NCI-H2029 (cell line): Measurements from ENCODE around the gene SCN4B.

Experiments
- DNase-seq: peaks from one replicate; lab custom pipeline; 2025; lab: John Stamatoyannopoulos, UW

SCN4B gene

DNA sequence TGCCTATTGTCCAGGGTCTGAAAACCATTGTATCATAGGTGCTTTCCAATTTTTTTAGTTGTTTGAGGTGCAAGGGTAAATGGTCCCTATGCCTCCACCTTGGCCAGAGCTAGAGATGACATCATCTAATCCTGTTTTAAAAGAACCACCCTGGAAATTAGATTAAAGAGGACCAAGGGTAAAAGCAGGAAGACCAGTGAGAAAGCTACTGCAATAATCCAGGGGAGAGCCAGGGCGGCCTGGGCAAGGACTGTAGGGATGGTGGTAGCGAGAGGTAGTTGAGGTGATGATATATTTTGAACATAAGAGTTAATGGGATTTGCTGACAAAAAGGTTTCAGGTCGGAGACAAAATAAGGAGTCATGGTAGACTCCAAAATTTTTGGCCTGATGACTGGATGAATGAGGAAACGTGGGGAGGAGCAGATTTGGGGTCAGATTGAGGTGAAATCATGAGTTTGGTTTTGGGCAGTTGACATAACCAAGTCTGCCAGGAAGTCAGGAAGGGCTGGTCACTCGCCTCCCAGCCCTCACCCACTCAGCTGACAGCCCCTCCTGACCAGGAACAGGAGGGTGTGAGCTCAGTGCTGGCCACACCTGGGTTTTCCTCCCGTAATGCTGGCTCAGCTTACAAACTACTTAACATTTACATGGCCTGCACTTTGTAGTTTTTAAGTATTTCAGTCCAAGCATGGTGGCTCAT is 23.0 kb downstream of the SCN4B start:
- DNase-seq = no peak

DNA sequence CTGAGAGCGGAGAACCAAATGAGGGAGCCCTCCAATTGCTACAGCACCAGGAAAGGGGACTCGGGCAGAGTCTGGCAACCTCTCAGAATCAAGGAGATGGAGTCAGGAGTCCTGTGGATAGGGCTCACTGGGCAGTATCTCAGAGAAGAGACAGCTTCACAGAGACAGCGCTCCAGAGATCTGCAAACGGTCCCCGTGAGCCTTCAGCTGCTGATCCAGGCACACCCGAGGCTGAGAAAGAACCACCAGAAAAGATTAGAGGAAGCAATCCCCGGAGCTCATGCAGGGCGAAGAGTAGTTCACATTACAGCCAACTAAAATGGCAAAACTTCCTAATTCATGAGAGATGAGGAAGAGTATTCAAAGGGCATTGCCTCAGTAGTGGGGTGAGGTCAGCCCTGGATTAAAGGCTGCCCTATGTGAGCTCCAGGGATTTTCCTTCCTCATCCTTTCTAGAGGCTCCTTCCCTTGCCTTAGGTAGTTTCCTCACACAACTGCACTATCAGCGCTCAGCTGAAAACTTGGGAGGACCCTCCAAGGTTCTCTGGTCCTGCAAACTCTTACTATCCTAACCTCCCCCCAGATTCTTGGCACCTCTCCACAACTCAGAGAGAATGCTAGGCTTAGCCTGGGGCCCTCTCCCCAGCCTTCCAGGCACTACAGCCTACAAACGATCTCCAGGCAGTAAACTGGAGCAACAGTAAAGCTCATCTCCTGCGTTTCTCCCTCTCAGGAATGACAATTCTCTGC is 23.7 kb downstream of the SCN4B start:
- no peak for DNase-seq

DNA sequence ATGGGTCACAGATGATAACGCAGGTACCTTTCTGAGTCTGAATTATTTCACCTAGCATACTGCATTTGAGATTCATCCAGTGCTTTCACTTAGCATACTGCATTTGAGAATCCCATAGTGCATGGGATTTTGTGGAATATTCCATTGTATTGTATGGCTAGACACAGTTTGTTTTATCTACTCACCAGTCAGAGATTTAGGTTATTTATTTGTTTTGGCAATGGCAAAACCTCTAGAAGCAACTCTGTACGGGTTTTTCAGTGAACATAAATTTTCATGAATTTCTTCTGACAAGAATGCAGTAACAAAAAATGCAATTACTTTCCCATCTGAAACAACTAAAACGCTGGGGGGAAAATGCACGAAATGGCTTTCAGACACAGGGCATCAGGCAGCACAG is 24.3 kb downstream of the SCN4B start:
- no peak for DNase-seq

DNA sequence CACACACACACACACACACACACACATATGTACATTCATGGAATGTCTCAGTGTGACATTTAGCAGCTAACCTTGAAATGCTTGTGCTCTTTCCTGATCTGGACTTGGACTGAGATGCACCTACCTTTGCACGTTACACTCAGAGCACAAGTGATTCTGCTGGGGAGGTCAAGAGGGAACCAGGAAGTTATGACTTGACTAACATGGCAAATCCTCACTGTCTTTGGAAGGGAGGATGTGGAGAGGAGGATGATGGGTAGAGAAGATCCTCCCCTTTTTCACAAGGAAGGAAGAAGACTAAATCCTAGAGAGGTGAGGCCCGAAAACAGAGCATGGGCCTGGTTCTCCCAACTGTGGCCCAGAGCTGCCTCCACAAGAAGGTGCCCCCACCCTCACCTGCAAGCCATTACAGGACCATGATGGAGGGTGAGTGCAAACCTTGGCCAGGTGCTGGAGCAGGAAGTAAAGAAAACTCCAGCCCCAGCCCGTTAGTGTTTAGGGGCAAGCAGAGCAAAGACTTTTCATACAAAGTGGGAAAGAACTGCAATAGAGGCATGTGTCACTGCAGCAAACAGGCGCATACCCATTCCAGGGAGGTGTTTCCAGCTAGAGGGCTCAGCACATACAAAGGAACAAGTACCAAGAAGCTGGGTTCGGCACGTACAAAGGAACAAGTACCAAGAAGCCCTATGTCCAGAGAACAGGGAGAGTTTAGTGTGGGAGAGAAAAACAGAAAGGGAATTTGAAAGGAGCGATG is 26.4 kb downstream of the SCN4B start:
- DNase-seq = no peak

DNA sequence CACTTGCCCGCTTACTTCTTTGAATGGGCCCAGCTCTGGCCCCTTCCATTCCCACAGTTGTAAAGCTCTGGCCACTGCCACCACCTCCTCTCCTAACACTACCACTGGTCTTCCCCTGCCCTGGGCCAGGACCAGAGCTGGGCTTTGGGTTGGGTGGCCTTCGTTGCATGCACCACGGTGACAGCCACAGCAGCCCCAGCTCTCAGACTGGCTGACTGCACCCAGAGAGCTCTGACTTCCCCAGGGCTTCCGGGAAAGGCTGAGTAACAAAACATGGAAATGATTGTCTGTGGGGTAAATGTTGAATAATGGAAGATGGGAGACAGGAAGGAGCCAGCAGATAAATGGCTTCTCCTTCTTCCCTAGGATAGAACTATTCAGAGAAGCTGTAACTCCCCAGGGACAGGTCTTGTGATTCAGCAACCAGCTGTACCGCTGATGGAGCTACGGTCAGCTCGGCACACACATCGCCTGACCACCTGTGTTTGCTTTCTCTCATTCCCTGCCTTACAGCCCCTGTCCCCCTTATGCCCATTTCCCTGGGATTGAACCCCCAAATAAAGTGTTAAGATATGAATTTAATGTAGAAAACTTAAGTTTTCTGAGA is 27.6 kb downstream of the SCN4B start:
- DNase-seq = no peak

DNA sequence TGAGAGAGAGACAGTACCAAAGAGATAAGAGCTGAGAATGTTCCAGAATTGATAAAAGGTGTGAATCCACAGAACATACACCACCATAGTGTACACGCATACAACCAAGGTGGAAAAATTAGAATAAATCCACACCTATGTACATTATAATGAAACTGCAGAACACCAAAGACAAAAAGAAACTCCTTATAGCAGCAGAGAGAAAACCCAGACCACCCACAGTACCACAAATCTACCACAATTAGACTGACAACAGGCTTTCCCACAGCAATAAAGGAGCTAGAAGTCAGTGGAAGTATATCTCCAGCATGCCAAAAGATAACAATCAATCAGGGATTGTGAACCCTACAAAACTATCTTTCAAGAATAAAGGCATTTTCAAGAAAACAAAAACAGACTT is 31.8 kb downstream of the SCN4B start:
- DNase-seq = no peak

DNA sequence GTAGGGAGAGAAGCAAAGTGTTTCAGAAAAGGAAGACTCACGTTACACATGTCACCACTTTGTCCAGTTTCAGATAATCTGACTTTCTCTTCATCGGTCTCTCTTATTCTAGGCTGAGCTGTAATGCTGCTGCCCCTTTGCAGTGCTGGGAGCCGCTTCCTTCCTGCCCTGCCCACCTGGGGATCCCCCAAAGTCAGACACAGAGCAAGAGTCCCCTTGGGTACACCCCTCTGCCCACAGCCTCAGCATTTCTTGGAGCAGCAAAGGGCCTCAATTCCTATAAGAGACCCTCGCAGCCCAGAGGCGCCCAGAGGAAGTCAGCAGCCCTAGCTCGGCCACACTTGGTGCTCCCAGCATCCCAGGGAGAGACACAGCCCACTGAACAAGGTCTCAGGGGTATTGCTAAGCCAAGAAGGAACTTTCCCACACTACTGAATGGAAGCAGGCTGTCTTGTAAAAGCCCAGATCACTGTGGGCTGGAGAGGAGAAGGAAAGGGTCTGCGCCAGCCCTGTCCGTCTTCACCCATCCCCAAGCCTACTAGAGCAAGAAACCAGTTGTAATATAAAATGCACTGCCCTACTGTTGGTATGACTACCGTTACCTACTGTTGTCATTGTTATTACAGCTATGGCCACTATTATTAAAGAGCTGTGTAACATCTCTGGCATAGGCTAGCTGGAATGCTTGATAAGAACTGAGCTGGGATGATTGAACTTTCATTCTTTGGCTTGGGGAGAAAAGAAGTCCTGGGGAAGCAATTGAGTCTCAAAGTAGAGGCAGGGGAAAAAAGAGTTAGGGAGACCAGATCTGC is 34.6 kb downstream of the SCN4B start:
- DNase-seq = no peak

DNA sequence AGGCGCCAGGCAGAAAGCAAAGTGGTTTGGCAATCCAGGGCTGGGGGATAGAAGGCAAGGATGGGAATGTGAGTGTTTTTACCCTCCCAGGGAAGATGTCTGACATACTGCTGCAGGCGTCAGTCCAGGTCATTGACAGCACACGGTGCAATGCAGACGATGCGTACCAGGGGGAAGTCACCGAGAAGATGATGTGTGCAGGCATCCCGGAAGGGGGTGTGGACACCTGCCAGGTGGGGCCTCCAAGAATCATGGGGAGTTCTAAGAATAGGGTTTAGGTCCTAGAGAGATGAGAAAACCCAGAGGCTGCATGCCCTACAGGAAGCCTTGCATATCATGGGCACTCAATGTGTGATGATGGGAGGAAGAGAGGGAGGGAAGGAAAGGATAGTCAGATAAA is 37.6 kb downstream of the SCN4B start:
- DNase-seq = no peak

DNA sequence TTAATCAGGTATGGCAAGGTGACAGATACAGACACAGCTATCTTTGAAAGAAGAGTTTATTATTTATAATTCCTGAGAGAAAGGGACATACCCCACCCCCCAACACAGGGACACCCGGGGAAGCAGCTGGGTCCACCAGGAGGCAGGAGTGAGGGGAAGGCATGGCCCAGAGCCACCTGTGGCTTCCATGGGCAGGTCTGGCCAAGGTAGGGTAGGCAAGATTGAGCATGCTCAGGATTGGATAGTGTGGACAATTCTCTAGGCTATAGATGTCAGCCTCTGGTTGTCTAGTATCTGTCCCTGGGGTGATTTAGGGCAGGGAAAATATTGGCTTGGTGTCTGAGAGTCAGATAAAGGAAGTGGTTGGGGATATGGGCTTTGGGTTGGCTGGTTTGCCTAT is 38.4 kb downstream of the SCN4B start:
- no peak for DNase-seq

DNA sequence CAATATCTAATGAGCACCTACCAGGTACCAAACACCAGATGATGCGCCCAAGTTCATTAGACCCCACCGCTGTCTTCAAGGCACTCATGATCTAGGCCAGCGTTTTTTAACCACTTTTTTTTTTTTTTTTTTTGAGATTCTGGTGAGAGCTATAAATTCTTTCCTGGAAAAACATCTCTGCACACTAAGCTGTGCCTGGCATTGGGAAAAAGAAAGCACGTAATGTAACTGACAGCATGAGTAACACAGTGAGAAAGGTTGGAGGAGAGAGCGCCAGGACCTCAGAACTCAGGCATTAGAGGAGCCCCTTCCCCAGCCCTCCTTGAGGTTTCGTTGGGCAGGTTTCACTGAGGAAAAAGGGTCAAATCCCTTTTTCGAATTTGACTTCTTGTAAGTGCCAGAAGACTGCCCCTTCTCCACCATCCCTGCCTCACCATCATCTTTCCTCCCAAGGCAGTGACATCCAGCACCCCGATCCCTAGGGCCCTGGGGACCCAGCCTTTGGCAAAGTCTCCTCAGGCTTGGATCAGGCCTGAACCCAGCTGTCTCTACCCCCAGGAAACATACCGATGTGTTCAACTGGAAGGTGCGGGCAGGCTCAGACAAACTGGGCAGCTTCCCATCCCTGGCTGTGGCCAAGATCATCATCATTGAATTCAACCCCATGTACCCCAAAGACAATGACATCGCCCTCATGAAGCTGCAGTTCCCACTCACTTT is 39.8 kb downstream of the SCN4B start:
- DNase-seq = no peak

DNA sequence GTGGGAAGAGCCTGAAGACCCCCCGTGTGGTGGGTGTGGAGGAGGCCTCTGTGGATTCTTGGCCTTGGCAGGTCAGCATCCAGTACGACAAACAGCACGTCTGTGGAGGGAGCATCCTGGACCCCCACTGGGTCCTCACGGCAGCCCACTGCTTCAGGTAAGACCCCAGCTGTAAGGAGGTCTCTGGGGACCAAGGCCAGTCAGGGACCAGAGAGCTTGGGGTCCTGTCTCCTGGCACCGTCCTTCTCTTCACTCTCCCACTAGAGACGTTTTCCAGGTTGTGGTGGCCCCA is 40.9 kb downstream of the SCN4B start:
- no peak for DNase-seq

DNA sequence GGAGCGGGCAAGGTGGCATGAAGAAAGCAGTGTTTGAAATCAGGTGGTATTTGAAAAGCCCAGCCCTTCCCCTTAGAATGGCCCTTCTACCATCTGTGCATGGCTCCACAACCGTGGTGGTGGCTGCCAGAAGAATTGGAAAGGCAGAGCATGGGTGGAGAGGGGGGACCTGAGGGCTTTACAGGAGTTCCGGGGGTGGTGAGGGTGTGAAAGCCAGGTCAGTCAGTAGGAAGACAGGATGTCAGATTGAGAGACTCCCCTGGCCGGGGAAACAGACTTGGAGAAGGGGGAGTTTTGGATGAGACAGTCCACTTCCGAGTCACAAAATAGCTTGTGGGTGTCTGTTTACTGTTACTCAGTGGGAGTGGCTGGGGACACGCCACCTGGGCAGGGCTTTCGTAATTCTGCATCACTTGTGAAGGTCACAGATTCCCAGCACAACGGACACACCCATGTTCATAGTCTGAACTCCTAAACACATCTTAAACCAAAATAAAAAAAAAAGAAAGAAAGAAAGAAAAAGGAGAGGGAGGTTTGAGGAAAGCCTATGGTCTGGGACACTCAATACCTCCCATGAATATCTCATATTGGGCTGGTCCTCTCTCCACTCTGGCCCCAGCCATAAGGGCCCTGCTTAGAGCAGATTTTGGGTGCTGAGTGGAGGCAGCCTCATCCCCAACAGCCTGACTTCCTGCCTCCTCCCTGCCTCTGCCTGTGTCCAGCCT is 41.4 kb downstream of the SCN4B start:
- no peak for DNase-seq

DNA sequence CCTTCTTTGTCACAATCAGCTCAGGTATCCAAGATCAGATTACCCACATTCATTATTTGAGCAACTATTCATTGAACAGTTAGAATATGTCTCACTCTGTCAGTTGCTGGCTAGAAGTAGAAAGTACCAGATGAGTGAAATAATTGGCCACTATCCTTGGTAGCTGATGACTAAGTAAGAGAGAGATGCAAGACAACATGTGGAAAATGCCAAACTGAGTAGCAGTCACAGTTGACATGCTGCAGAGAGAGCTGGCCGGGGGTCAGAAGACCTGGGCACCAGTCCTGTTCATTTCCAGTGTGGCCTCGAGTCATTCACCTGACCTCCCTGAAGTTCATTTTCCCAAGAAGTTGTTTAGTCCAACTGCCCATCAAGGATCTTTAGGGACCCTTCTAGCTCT is 43.4 kb downstream of the SCN4B start:
- no peak for DNase-seq

DNA sequence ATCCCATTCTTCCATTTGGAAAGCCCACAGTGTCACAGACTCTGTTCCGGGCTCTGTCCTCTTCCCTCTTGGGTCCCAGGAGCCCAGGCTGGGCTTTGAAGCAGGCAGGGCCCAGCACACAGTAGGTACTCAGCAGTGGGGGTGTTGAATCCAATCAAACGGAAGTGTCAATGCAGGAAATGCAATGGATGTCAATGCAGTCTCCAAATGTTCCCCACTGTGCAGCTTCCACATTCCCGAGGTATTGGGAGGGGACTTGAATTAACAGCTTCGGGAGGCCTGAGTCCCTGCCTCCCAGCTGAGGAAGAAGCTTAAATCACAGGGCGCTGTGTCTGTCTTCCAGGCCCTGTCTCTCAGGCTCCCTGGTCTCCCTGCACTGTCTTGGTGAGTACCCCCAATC is 44.1 kb downstream of the SCN4B start:
- DNase-seq = no peak

DNA sequence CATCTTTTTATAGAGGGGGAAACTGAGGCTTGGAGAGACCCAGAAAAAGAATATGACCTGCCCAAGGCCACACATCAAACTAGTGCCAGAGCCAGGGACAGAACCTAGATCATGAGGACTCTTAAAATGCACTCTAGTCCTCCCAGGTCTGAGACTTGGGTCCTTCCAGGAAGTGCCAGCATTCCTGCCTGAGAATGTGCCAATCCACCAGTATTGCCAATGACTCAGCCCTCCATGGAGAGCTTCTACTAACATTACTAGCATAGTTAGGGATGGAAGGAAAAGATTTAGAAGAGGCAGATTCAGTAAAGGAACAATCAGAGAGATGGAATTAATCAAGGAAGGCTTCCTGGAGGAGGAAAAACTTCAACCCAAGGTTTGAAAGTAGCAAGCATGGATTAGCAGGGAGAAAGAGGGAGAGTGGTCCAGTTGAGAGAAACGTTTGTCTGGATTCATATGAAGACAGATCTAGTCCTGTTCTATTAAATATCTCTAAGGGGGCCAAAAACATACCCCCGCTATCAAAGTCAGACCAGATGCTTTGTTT is 45.8 kb downstream of the SCN4B start:
- no peak for DNase-seq

DNA sequence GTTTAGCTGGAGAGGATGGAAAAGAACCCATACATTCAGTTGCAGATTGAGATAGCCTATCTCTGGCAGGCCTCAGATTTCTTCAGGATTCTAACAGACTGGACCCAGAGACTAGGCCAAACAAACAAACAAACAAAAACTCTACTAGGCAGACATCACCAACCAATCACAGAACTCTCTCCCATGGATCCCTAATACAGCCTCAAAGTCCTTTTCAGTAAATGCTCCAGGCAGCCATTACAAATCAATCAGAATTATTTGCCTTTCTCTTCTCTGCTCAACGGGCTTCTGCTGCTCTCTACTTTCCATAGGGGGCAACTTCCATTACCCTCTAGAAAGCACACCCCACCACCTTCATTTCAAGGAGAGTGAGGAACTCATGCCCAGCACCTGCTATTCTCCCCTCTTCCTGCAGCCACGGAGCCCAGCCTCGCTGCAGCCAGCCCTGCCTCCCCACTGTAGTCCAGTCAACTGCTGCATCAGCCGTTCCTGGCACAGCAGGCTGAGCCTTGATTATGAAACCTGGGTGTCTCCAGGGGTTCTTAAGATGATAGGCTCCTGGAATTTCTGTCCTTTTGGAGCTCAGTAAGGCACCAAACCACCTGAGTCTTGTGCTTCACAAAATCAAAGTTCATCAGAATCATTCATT is 46.8 kb downstream of the SCN4B start:
- DNase-seq = no peak

DNA sequence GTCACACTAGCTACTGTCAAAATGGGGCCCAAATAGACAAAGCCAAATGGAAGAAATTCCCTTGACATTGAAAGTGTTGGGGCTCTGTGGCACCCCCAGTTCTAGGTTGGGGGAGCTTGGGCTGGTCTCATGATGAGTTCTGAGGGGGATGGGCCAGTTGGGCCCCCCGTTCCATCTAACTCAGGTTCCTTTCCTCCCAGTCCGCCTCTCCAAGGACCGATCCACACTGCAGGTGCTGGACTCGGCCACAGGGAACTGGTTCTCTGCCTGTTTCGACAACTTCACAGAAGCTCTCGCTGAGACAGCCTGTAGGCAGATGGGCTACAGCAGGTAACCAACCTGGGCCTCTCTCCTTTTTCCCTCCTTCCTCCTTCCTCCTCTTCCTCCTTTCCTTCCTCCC is 48.1 kb downstream of the SCN4B start:
- no peak for DNase-seq

DNA sequence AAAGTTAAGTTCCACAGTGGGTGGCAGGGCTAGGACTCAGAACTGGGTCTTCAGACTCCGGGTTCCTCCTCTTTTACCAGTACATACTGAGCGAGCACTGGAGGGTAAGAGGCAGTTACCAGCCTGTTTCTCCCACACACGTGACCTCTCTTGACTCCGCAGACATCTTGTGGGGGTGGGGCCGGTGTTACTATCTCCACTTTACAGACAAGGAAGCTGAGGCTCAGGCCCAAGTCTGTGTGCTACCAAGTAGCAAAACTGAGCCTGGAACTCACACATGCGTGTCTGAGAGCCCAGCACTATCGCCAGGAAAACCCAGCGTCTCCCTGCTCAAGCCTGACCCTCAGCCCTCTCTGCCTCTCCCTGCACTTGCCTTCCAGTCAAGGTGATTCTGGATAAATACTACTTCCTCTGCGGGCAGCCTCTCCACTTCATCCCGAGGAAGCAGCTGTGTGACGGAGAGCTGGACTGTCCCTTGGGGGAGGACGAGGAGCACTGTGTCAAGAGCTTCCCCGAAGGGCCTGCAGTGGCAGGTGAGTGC is 49.8 kb downstream of the SCN4B start:
- no peak for DNase-seq

DNA sequence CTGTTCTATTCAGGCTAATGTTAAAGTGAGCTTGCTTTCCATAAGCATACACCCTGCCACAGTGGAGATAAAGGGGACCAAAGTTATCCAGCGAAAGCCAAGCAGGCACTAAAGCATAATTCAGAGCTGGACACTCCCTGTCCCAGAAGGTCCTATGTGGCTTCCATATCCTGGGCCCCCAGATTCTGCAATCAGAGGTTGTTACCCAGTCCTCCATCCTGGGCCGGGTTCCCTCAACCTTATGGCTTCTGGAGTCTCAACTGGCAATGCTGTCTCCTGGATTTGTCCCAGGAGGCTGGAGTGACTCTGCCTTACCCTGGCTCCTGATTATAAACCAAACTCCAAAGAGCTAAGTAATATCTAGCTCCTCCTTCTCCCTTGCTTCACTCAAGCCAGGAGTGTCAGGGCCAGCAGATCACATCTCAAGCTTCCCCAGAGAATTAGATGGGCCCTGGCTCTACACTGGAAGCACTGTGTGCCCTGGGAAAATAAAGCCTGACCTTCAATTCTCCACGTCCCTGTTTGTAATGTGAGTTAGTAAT is 51.9 kb downstream of the SCN4B start:
- no peak for DNase-seq
